Measurements from ENCODE around the gene NPY4R. TPM values are rescaled to one million over a fixed set of nuclear protein-coding genes. Genes with fewer than 3 reads are reported as not detected.
A peak's percentile ranks its signal among the peaks of the same experiment; 100 is the strongest.
"Not testable (repeated sequence)": the region's sequence is repeated elsewhere in the genome, so short reads cannot be mapped to it uniquely, and the experiment has no call there.

NPY4R gene
- polyA plus RNA-seq, 2 of the 4 experiments (the other 2 are of a cell fraction) = 76.1 to 92.3 TPM

DNA sequence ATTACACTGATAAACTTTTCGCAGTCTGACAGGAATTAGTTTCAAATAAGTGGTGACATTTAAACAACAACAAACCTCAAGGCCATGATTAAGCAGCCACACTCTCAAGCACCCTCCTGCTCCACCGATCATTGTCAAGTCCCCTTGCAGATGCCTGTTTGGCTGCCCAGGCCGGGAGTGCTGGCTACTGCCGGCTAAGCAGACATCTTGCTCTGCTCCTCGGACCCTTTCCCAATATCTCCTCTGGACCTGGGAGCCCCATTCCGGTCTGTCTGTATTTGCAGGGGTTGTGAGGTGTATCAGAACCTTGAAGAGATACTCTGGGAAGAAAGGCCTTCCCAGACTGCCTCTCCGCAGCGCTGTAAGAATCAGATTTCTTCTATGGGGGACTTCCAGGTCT is 14.9 kb downstream of the NPY4R start:
- FAIRE-seq; DNase-seq (ENCODE audit: low read depth in 1 of 2, low spot score in 1 of 2); CTCF ChIA-PET; H3K9me3 ChIP-seq; H3K4me3 ChIP-seq; H3K4me1 ChIP-seq; POLR2A ChIA-PET; H3K4me2 ChIP-seq: not testable (repeated sequence)
- peak overlapping the region in 1 of 2 experiments; percentile 54; a peak in 1 of 6 replicates for H3K27ac ChIP-seq
- peak in 1 of 2 experiments; percentile 4; a peak in 2 of 6 replicates for ATAC-seq
- 96% methylated on average over 8 of the region's 8 CpGs for WGBS (ENCODE audit: missing lambda C conversion rate)

DNA sequence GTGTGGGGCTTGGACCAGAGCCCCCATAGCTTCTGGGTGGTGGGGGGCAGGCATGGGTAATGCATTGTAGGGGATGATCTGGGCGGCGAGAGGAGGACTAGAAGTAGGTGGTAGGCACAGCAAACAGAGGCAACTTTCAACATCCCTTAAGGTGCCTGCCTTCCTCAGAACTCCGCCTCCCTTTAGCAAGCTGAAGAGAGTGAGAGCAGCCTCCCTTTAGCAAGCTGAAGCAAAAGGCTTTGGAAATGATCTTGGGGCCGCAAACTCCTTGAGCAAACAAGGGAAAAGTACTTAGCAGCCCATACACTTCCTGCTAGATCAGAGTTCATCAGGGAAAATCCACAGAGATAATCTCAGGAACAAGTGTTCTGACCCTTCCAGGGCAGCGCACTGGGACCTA is 18.3 kb downstream of the NPY4R start:
- POLR2A ChIA-PET, CTCF ChIA-PET, H3K4me3 ChIP-seq, FAIRE-seq, H3K9me3 ChIP-seq, H3K4me1 ChIP-seq: not testable (repeated sequence)
- 85% methylated on average over 3 of the region's 5 CpGs for WGBS (ENCODE audit: missing lambda C conversion rate)
- H3K27ac ChIP-seq = peak overlapping the region in 1 of 2 experiments; percentile 69; a peak in 3 of 6 replicates
- DNase-seq (ENCODE audit: low read depth in 1 of 2, low spot score in 1 of 2) (peak in 1 of 2 experiments; percentile 10), ATAC-seq (peak in 1 of 2 experiments; percentile 56; a peak in 4 of 6 replicates)
- peak overlapping the region; percentile 39; the same call in 2 of the 3 replicates for H3K4me2 ChIP-seq

DNA sequence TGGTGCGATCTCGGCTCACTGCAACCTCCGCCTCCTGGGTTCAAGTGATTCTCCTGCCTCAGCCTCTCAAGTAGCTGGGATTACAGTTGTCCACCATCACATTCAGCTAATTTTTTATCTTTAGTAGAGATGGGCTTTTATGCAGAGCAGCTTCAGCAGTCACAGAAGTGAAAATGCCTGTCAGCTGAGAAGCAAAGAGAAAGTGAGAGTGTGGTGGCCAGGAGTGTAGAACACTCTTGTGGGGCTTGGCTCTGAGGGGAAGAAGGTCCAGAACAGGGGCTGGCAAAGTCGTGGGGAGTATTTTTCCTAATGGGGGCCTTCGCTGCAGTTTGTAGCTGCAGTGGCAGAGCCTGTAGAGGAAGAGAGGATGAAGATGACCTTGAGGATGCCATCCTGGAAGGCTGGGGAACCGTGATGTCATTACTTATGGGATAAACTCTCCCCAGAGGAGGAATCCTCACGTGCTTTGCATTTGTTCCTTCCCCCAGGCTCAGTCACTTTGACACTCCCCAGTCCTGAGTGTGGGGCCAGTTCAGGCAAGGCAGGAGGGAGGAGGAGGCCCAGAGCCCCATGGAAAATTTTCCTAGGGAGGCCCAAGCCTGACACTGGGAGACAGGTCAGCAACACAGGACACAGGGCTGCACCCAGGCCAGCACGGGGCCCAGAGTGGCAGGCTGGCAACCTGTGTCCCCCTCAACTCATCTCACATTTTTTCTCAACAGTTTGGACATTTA is 20.2 kb downstream of the NPY4R start:
- DNase-seq (ENCODE audit: low read depth in 1 of 2, low spot score in 1 of 2); CTCF ChIA-PET; H3K9me3 ChIP-seq; FAIRE-seq; ATAC-seq; H3K4me3 ChIP-seq; H3K4me2 ChIP-seq; H3K27ac ChIP-seq; POLR2A ChIA-PET: not testable (repeated sequence)
- 98% methylated on average over 4 of the region's 8 CpGs for WGBS (ENCODE audit: missing lambda C conversion rate)
- H3K4me1 ChIP-seq = peaks cover 22% of the 10 kb centered on the region

DNA sequence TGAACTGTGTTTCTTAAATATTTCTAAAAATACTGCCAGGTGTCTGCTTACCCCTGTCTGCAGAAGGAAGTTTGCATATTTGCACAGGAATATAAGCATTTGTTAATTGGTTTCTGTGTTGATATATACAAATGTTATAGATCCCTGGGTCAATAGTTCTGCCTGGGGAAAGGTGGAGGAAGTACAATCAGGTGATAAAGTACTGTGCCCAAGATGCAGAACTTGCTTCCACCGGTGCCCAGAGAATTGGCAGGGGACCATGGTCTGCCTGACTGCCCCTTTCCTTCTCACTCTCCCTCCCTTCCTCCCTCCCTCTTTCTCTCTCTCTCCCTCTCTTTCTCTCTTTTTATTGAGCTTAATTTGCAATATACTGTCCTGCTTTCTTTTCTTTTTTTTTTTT is 22.3 kb downstream of the NPY4R start:
- H3K4me3 ChIP-seq; POLR2A ChIA-PET; FAIRE-seq; H3K4me2 ChIP-seq; ATAC-seq; H3K27ac ChIP-seq; H3K9me3 ChIP-seq; DNase-seq (ENCODE audit: low read depth in 1 of 2, low spot score in 1 of 2): not testable (repeated sequence)
- CTCF ChIA-PET = interaction anchor here (1.7 kb wide), 1 partner anchor 215 kb away, joined by 6 read pairs; no protein-coding TSS in a partner anchor
- peaks cover 23% of the 10 kb centered on the region for H3K4me1 ChIP-seq
- 85% methylated on average over 1 of the region's 1 CpG for WGBS (ENCODE audit: missing lambda C conversion rate)

DNA sequence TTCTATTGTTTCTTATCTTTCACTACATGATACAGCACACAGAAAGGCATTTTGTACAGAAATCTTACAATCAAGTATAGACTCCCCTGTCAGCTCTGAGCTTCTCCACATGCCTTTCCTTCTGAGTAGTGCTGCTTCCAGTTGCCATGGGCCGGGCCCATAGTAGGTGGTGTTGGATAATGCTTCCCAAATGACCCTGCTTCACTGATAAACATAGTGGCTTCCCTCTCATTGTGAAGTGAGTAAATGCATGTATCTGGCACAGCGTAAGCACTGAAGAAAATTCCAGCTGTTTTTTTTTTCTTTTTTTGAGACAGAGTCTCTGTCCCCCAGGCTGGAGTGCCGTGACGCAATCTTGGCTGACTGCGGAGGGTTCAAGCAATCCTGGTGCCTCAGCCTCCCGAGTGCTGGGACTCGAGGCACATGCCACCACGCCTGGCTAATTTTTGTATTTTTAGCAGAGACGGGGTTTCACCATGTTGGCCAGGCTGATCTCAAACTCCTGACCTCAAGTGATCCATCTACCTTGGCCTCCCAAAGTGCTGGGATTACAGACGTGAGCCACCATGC is 23.0 kb downstream of the NPY4R start:
- CTCF ChIA-PET = interaction anchor here (1.7 kb wide), 1 partner anchor 214 kb away, joined by 6 read pairs; no protein-coding TSS in a partner anchor
- WGBS (ENCODE audit: missing lambda C conversion rate) = 83% methylated on average over 10 of the region's 10 CpGs
- FAIRE-seq; POLR2A ChIA-PET; H3K4me2 ChIP-seq; H3K4me3 ChIP-seq; DNase-seq (ENCODE audit: low read depth in 1 of 2, low spot score in 1 of 2); H3K9me3 ChIP-seq; ATAC-seq: not testable (repeated sequence)
- TF ChIP-seq CEBPB (IDR thresholded peaks at IDR 0.05) = peak in 1 of 2 experiments; percentile 21; a peak in 1 of 4 replicates
- Histone ChIP-seq H3K27ac (peak overlapping the region; percentile 2 to 72; a peak in 2 of 6 replicates), H3K4me1 (peaks cover 23% of the 10 kb centered on the region)

DNA sequence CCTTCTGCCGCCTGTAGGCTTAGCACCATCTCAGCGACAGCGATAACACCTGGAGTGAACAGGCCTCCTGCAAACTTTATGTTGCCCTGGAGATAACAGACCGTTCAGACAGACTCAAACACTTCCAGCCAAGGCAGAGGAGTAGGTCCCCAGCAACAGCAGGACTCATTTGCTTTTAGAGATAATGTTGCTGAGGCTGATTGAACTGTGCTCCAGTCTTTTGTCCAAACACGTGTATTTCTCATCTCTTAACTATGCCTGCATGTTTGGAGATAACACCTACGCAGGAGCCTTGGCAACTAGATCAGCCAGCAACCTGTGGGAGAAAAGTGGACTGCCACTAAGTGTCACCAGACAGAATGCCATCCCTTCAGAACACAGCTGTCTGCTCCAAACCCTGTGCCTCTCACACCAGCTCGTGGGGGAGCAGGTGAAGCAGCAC is 23.9 kb downstream of the NPY4R start:
- FAIRE-seq, H3K9me3 ChIP-seq, POLR2A ChIA-PET, H3K4me3 ChIP-seq, H3K4me2 ChIP-seq: not testable (repeated sequence)
- H3K27ac ChIP-seq = peak overlapping the region in 1 of 2 experiments; percentile 74; a peak in 3 of 6 replicates
- CTCF ChIA-PET = interaction anchor here (1.7 kb wide), 1 partner anchor 213 kb away, joined by 6 read pairs; no protein-coding TSS in a partner anchor
- WGBS (ENCODE audit: missing lambda C conversion rate) = 29% methylated on average over 3 of the region's 7 CpGs
- peaks cover 19% of the 10 kb centered on the region for H3K4me1 ChIP-seq
- ATAC-seq = peak; percentile 20 to 42
- DNase-seq (ENCODE audit: low read depth in 1 of 2, low spot score in 1 of 2) = peak; percentile 0 to 28

DNA sequence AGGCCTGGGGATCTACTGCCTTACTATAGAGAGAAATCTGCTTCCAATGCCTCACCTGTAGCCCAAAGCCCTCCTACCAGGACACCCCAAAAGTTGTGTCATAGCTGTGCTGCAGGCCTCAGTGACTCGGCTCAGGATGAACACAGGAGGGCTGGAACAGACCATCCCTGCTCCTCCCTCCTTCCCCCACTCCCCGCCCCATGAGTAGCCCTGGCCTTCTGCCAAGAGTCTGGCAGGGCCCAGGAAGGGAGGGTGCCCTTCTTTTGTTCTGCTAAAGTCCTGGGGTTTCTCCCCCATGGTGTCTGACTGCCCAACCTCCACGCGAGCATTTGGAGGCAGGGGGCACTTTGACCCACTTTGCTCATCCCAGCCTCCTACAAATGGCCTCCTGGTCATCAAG is 24.8 kb downstream of the NPY4R start:
- peak; percentile 13 to 44; a peak in 4 of 6 replicates for ATAC-seq
- POLR2A ChIA-PET; H3K4me3 ChIP-seq; H3K9me3 ChIP-seq; DNase-seq (ENCODE audit: low read depth in 1 of 2, low spot score in 1 of 2); H3K4me2 ChIP-seq; FAIRE-seq; CTCF ChIA-PET: not testable (repeated sequence)
- Histone ChIP-seq H3K27ac (peak overlapping the region; percentile 38 to 55; a peak in 2 of 6 replicates), H3K4me1 (peaks cover 19% of the 10 kb centered on the region)
- WGBS (ENCODE audit: missing lambda C conversion rate) = no CpG with 5 or more reads among the region's 4 CpGs

DNA sequence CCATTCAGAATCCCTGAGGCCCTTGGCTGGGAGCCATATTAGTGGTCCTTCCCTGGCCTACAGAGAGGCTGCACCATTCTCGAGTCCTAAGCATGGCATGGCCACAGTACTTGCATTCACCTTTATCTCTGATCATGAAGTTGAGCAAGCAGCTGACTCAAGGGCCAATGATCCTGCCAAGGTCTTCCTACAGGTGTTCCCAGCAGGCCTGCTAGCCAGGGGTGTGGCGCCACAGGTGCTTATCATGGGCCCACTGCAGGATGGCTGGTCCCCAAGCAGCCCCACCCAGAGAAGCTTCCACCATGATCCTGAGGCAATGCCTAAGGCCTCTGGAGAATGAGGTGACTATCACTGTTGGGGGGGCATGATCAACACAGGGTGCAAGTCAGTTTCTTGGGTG is 42.2 kb downstream of the NPY4R start:
- POLR2A ChIA-PET; H3K4me3 ChIP-seq; H3K4me2 ChIP-seq; H3K4me1 ChIP-seq; DNase-seq (ENCODE audit: low read depth in 1 of 2, low spot score in 1 of 2); H3K27ac ChIP-seq; H3K9me3 ChIP-seq; FAIRE-seq: not testable (repeated sequence)
- CTCF ChIA-PET = interaction anchor here (0.7 kb wide), 1 partner anchor 194 kb away, joined by 3 read pairs; no protein-coding TSS in a partner anchor
- no CpG with 5 or more reads among the region's 2 CpGs for WGBS (ENCODE audit: missing lambda C conversion rate)
- peak in 1 of 2 experiments; percentile 3; a peak in 1 of 6 replicates for ATAC-seq

DNA sequence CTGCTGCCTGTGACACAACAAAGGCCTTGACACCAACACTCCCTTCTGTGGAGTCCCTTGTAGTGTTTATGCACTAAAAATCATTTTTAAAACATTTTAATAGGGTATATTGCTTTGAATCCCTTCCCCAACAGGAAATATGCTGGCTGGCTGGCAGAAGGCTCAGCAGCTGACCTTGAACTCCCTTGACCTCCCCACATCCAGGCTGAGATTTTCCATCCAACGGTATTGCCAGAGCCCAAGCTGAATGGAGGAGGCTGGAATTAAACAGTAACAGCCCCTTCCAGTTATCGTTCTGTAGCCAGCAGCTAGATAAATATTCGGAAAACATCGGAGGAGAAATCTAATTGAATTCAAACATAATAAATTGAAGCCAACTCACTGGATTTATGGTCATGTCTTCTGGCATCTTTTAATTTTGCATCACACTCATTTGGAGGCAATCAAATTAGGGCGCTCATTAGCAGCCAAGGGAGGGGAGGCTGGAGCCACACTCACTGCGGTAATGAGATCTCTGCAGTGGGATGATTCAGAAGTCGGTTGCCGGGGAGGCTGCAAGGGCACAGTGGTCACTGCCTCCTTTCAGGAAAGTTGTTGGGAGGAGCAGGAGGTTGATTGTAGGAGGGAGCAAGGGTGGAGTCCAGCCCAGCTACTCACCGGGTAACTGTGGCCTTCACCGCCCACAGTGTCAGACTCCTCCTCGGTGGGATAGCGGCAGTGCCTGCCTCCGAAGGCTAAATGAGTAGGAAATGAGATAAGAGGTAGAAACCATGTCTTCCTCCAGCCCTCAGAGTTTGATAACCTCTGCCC is 46.0 kb downstream of the NPY4R start:
- CTCF ChIA-PET; H3K4me1 ChIP-seq; H3K4me2 ChIP-seq; DNase-seq (ENCODE audit: low read depth in 1 of 2, low spot score in 1 of 2); H3K4me3 ChIP-seq; FAIRE-seq; H3K27ac ChIP-seq; H3K9me3 ChIP-seq; POLR2A ChIA-PET: not testable (repeated sequence)
- peak; percentile 3 to 8; a peak in 3 of 6 replicates for ATAC-seq
- 82% methylated on average over 4 of the region's 13 CpGs for WGBS (ENCODE audit: missing lambda C conversion rate)

DNA sequence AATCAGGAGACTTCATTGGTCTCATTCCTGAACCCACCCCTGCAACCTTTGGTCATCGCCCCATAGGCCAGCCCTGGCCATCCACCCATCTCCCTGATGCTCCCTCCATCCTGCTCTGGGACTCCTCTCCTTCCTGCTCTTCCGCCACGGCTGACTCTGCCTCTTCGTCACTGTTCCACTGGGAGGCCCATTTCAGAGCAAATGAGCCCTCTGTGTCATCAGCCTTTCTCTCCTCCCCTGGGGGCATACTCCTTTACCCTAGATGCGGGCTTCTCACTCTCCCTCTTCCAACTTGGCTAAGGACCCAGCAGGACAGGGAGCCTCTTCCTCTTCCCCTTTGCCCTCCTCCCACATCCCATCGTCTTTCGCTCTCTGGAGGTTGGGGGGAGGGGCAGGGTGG is 47.5 kb downstream of the NPY4R start:
- H3K4me3 ChIP-seq; H3K4me2 ChIP-seq; FAIRE-seq; CTCF ChIA-PET; H3K4me1 ChIP-seq; POLR2A ChIA-PET; H3K9me3 ChIP-seq; DNase-seq (ENCODE audit: low read depth in 1 of 2, low spot score in 1 of 2): not testable (repeated sequence)
- H3K27ac ChIP-seq = peak overlapping the region in 1 of 2 experiments; percentile 44; a peak in 1 of 6 replicates
- 90% methylated on average over 4 of the region's 7 CpGs for WGBS (ENCODE audit: missing lambda C conversion rate)
- peak in 1 of 2 experiments; percentile 18; a peak in 3 of 6 replicates for ATAC-seq

Measured in A549 (cell line).